ENCODE data around the gene CD3D. TPM values are rescaled to one million over a fixed set of nuclear protein-coding genes. Genes with fewer than 3 reads are reported as not detected.

Gene CD3D
- total RNA-seq, 1 experiment from 2014 or later: 0.51 TPM

DNA sequence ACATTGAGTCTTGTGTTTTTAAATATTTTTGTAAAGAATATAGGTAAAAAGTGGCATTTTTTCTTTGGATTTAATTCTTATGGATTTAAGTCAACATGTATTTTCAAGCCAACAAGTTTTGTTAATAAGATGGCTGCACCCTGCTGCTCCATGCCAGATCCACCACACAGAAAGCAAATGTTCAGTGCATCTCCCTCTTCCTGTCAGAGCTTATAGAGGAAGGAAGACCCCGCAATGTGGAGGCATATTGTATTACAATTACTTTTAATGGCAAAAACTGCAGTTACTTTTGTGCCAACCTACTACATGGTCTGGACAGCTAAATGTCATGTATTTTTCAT lies 38.3 kb downstream of the CD3D start:
- DNase-seq (ENCODE audit: low read depth): no peak

DNA sequence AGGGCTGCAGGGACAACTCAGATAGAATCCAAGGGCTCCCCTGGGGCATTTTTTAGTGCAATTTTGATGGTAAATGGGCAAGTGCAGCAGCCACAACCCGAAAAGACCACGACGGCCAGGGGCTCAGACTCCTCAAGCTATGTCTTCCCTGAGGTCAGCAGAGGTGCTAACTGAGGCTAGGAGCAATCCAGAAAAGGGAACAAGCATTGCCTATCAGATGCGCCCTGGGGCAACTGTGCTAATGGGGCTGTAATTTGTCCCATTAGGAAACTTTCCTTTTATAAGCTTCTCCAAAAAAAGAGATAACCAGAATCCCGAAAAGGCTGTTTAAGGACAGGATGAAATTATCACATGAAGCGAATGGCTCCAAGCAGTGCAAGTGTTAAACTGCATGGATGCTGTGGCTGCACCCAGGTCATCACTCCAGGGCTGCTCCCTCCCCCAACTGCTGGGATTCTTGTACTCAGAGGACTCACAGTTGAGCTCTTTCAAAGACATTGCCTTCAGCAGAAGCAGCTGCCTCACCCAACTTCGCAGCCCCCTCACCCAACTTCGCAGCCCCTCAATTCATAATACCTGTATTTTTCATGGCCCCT lies 40.8 kb downstream of the CD3D start:
- DNase-seq (ENCODE audit: low read depth): no peak

DNA sequence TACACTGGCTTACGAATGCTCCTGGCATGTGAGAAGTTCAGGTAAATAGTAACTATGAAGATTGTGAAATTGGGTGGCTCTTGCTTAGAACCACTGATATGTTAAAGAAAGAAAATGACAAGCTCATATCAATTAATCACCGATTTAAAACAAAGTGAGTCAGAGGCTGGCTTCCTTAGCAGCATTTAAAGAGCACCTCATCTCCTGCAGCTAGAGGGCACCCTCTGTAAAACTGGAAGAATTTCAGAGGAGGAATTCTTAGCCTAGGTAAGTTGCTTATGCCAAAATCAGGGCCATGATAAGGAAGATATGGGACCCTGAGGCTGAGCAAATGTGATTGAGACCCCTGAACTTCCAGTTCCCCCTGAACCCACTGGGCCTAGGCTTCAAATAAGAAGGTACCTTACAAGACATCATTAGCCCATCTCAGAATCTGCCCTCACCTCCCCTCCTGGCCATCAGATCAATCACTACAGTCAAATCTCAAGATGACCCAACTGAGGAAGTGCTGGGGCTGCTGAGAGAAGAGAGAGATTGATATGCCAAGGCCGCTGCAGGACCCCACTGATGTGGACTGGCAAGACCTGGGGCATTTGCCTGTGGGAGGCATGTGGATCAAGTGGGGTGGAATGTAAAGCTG lies 46.6 kb downstream of the CD3D start:
- DNase-seq (ENCODE audit: low read depth): peak; percentile 25

DNA sequence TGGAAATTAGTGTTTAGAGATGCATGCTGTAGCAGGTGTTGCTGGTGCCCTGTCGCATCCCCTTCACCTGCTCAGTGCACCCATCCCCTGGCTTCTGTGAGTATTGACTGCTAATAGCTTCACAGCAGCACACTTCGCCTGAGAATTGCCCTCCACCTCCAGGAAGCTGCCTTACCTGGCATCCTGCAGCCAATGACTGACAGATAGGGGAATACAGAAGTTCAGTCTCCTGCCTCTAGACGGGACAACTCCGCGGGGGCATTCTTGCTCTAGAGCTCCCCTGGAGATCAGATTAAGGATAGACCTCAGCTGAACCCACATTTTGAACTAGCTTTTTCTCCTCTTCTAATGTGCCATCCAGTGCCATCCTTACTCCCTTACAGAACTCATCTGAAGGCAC lies 47.3 kb downstream of the CD3D start:
- no peak for DNase-seq (ENCODE audit: low read depth)

DNA sequence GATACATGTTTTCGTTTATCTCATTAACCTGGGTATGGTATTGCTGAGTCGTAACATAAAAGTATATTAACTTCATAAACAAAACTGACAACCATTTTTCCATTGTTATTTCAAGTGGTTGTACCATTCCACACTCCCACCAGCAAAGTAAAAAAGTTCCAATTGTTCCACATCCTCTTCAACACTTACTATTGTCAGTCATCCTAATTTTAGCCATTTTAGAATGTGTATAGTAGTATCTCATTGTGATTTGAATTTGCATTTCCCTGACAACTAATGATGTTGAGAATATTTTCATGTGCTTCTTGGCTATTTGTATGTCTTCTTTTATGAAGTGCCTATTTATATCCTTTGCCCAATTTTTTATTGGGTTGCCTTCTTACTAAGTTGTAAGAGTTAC lies 48.5 kb downstream of the CD3D start:
- DNase-seq (ENCODE audit: low read depth): no peak

DNA sequence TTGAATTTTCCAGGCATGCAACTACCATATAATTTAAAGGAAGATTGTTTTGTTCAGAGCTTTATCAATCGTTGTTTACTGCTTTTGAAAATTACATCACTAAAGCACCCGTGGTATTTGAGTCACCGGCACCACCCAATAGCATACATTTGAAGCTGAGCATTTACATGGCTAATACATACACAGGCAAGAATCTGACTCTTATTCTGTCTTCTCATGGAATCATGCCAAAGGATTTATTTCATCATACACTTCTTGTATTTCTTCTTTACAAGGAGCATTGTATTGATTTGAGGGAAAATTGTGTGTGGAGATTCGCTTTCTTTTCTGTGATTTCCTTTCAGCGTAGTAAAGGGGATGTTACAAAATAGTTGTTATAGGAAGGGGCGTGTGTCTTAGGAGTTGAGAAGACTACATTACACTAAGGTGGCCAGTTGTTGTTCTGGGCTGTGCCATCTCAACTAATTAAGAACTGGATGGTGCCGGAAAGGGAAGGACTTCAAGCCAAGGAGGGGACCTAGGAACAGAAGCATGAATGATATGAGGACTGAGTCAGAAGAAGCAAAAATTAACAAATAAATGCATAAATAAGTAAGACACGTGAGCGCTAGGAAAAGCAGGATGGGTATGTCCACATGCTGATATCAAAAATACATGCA lies 50.9 kb downstream of the CD3D start:
- DNase-seq (ENCODE audit: low read depth): no peak

DNA sequence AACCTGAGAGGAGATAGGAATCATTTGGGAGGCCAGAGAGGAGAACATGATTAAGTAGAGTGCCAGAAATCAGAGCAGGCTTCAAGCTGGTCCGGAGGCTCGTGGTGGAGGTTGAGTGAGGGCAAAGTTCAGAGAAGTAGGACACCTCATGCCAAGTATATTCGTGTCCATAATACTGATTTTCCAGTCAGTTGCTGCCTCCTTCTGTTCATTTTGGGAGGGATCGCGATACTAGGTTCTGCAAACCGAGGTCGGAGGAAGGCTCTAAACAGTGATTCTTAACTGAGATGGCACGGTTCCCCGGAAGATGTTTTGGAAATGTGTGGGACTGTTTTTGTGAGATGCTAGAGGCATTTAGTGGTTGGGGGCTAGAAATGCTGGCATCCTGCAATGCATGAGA lies 51.6 kb downstream of the CD3D start:
- peak; percentile 33 for DNase-seq (ENCODE audit: low read depth)

DNA sequence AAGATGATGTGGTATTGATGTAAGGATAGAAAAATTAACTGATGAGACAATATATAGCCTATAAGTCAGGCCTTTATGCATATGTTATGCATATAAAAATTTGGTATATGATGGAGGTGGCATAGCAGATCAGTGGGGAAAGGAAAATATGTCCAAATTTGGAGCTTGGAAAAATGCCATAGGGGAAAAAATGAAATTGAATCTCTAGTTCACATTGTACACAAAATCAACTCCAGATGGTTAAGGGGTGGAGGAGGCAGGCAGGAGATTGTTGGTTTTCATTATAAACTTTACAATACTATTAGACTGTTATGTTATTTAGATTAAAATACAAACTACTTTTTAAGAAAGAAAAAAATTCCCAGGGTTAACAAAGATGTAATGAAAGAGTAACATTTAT lies 53.1 kb downstream of the CD3D start:
- no peak for DNase-seq (ENCODE audit: low read depth)

Other genes starting within 250 kb of the CD3D start
- 0.57 and 1.2 TPM in 2 replicates for gene SCN4B, start 189.9 kb downstream of the CD3D start, total RNA-seq (2014; rRNA removed; shearing (Covaris generic))
- gene SCN2B, start 166.1 kb downstream of the CD3D start, total RNA-seq (2014; rRNA removed; shearing (Covaris generic)): not detected in 2 replicates
- not detected in 2 replicates for gene JAML, start 117.7 kb downstream of the CD3D start, total RNA-seq (2014; rRNA removed; shearing (Covaris generic))
- 5.0 and 7.1 TPM in 2 replicates for gene MPZL3, start 90.3 kb downstream of the CD3D start, total RNA-seq (2014; rRNA removed; shearing (Covaris generic))
- 0.17 TPM in 1 of 2 replicates, not detected in the other for gene MPZL2, start 78.4 kb downstream of the CD3D start, total RNA-seq (2014; rRNA removed; shearing (Covaris generic))
- not detected in 2 replicates for gene CD3E, start 38.0 kb downstream of the CD3D start, total RNA-seq (2014; rRNA removed; shearing (Covaris generic))
- gene CD3G, start 1.6 kb upstream of the CD3D start, total RNA-seq (2014; rRNA removed; shearing (Covaris generic)): not detected in 2 replicates
- gene UBE4A, start 16.9 kb upstream of the CD3D start, total RNA-seq (2014; rRNA removed; shearing (Covaris generic)): 33.8 and 34.7 TPM in 2 replicates
- 66.2 and 69.5 TPM in 2 replicates for gene ATP5MG, start 58.9 kb upstream of the CD3D start, total RNA-seq (2014; rRNA removed; shearing (Covaris generic))
- 13.2 and 19.1 TPM in 2 replicates for gene KMT2A, start 93.8 kb upstream of the CD3D start, total RNA-seq (2014; rRNA removed; shearing (Covaris generic))
- gene TTC36, start 184.8 kb upstream of the CD3D start, total RNA-seq (2014; rRNA removed; shearing (Covaris generic)): 0.69 TPM in 1 of 2 replicates, not detected in the other
- gene TMEM25, start 188.5 kb upstream of the CD3D start, total RNA-seq (2014; rRNA removed; shearing (Covaris generic)): 2.8 and 8.7 TPM in 2 replicates
- 28.4 and 28.6 TPM in 2 replicates for gene IFT46, start 223.2 kb upstream of the CD3D start, total RNA-seq (2014; rRNA removed; shearing (Covaris generic))
- 131 and 135 TPM in 2 replicates for gene ARCN1, start 229.7 kb upstream of the CD3D start, total RNA-seq (2014; rRNA removed; shearing (Covaris generic))

Data from Daoy (cell line).